Fibroblast of gingiva (primary cell): Measurements from ENCODE around the gene ZNRF1.
A peak's percentile ranks its signal among the peaks of the same experiment; 100 is the strongest.
"Not testable (repeated sequence)": the region's sequence is repeated elsewhere in the genome, so short reads cannot be mapped to it uniquely, and the experiment has no call there.

Source experiments
- DNase-seq: peaks from one replicate; pipeline ENCODE4 v3.0.0-alpha.2; 2011; ENCODE audit warnings: low read depth

The ZNRF1 gene

DNA sequence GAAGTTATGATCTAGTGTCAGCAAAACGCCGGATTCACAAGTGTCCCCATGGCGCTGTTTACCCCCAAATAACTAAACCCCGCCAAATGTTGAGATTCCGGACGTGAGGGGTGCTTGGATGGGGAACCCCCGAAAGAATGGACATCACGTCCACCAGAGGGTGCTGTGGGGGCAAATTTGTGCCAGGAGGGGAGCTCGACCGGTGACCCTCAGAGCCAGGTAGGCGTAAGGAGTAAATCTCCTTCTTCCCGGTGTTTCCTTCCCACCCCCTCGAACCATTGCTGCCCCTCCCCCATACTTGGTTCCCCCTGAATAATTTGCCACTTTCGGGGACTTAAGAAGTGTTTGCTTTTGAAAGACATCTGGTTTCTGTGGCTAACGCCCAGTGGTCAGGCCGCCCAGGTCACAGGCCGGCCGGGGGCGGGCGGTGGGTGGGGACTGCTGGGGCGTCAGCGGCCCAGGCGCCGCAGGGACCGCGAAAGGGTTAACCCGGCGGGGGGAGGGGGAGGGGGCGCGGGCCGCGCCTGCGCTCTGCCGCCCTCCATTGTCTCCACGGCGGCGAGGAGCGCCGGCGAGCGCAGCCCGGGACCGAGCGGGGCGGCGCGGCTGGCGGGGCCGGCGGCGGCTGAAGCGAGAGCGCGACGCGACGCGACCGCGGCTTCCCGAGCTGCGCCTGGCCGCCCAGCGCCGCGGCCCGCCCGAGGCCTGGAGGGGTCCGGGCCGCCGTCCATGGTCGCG, at the start of gene ZNRF1:
TSS of gene ZNRF1 (plus strand) at position 544 of the 738 bp plus-strand sequence. CDS start 648 bp downstream, outside the sequence.
- DNase-seq, result peak; percentile 77

DNA sequence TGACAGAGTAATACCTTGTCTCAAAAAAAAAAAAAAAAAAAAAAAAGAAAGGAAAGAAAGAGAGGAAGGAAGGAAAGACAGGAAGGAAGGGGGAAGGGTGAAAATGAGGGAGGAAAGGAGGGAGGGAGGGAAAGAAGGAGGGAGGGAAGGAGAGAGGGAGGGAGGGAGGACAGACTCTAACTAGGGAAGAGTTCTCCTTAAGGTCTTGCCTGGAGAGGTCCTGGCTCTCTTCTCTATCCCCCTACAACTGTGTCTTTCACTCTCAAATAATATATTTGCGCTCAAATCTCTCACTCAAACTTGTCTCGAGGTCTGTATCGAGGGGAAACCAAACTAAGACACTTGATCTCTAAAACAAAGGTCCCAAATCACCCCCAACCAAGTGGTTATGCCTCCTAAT, 49.5 kb upstream of the ZNRF1 start:
- no peak for DNase-seq

DNA sequence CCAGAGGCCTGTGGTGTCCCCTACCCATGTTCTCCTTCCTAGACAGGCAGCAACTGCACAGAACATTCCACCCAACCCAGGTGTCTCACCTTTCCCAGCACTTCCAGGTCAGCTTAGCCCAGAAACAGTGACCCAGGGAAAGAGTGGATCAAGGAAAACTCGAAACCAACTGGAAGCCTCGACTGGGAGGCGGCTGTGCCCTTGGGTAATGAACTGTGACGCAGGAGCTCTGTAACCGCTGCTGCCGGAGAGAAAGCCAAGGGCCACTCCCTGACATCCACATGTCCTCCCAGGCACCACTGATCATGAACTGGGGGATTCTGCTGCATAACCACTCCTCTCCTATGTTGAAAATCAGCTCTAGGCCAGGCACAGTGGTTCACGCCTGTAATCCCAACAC, 48.3 kb upstream of the ZNRF1 start:
- DNase-seq, result no peak

DNA sequence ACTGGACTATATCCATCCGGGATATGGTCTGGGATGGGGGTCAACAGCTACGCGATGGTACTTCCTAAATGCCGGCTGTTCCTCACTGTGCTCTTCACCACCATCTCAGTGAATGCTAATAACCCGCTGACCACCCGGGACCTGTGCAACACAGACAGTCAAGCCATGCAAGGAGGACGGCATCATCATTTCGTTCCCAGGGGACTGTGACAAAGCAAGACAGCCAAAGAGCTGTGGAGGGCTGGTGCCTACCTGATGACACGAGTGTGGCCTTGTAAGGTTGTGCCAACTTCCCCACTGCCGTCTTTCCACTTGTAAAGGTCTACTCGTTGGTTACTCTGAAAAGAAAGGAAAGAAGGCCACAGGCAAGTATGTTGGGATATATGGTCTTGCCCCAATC, 47.6 kb upstream of the ZNRF1 start:
- no peak for DNase-seq

DNA sequence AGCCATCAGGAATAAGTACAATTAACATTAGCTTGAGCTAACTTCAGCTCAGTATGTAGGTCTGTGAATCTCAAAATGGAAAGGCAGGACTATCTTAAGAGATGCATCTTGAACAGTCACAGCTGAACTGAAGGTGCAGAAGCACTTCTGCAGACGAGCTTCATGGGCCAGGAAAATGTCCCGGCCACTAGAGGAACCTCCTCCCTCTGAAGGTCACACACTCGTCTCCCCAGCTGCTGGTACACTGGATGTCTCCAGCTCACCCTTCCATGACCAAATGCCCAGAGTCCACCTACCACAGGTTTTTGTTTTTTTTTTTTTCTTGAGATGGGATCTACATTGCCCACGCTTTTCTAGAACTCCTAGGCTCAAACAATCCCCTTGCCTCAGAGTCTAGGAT, 47.1 kb upstream of the ZNRF1 start:
- no peak for DNase-seq

DNA sequence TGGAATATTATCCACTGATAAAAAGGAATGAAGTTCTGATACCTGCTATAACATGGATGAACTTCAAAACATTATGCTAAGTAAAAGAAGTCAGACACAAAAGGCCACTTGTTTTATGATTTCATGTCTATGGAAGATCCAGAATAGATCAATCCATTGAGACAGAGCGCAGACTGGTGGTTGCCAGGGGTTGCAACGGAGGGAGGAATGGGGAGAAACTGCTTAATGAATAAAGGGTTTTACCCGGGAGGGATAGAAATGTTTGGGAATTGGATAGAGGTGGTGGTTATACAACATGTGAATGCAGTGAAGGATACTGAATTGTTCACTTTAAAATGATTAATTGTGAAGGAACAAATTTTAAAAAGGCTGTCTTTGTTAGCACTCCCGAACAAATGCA, 44.1 kb upstream of the ZNRF1 start:
- DNase-seq, result no peak

DNA sequence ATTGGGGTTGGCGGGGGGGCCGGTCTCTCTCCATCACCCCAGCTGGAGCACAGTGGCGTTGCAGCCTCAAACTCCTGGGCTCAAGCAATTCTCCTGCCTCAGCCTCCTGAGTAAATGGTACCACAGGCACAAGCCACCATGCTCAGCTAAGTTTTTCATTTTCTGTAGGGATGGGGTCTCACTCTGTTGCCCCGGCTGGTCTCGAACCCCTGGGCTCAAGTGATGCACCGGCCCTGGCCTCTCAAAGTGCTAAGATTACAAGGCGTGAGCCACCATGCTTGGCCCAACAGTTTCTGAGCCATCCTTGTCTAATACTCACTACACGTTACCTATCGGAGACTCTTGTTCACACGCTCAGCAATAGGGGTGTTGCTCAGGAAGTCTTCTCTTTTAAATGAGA, 25.5 kb upstream of the ZNRF1 start:
- no peak for DNase-seq

DNA sequence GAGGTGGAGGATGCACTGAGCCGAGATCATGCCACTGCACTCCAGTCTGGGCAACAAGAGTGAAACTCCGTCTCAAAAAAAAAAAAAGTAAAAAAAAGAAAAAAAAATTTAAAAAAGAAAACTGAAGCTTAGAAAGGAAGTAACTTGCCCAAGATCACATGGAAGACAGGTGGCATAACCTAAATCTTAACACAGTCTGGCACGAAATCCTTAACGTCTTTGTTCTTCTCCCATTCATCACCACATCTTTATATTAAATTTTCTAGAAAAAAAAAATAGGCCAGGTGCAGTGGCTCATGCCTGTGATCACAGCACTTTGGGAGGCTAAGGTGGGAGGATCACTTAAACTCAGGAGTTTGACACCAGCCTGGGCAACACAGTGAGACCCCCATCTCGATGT, 23.2 kb upstream of the ZNRF1 start:
- no peak for DNase-seq

DNA sequence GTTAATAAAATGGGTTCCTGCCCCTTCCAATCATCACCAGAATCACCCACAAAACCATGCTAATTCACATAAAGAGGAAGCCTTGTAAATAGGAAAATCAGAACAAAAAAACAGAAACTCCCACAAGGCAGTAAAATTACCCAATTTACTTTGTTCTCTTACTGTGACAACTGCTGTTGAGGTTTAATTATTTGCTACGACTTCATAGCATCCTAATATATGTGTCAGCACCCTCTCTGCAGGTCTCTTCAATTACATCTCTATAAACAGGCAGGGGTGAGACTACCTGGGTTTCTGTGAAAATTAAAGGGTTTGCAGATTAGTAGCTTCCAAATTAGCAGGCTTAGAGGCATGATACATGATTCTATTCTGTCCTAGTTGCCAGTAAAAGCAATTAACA, 16.6 kb upstream of the ZNRF1 start:
- no peak for DNase-seq

DNA sequence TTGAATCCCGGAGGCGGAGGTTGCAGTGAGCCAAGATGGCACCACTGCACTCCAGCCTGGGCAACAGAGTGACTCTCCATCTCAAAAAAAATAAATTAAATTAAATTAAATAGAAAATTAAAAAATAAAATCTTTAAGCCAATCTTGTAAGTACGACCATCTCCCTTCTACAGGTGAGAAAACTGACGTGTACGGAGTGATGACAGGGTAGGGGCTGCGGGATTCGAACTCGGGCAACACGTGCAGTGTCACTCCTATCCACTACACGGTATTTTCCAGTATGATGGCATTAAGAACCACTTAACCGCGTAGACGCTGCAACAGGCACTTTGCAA, 14.7 kb upstream of the ZNRF1 start:
- DNase-seq, result no peak

DNA sequence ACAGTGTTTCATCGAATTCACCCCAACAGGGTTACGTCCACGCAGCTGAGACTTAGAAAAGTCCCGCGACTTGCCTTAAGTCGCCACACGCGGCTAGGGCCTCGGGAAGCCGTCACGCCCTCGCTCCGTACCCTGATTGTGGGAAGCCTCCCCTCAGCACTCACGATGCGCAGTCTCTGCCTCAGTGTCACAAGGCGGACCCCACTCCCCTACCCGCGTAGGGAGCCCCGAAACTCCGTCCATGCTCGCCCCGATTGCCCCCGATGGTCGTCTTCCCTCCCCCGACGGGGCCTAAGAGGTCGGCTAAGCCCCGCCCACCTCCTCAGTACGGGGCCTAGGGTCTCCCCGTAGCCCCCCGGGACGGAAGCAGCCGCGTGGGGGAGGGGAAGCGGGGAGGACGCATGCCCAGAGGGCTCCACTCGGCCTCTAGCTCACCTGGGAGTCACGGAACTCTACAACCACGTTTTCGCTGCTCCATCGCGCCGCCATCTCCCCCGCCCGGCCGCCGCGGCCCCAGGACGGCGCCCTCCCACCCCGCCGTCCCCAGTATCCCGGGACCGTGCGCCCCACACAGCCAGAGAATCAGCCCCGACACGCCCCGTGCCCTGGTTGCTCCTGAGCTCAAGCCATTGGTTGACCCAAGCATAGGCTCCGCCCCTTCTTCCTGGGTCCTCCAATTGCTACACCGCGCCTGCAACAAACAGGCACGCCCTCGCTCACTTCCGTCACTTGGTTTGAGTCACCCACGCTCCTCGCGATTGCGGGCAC, 14.1 kb upstream of the ZNRF1 start, which contains the start of gene WDR59:
TSS of gene WDR59 (minus strand) at position 595 of the 768 bp plus-strand sequence. CDS start at position 489, 106 bp downstream.
- DNase-seq, result peak; percentile 98

DNA sequence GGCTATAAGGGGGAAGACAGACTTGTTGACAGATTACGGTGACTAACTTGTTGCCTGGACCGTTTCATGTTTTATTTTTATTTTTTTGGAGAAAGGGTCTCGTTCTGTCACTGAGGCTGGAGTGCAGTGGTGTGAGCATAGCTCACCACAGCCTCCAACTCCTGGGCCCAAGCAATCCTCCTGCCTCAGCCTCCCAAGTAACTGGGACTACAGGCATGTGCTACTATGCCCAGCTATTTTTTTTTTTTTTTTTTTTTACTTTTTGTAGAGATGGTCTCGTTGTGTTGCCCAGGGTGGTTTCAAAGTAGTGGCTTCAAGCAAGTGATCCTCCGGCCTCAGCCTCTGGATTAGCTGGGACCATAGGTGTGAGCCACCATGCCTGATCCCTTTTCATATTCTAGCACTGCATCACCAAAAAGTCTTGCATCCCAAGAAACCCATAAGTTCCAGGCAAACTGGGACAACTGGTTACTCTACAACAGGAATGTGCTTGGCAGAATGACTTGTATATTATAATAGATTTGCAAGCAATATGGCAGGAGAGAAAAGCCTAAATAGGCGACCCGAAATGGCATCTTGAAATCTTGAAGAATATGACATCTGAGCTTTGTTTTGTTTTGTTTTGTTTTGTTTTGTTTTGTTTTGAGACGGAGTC, 11.7 kb upstream of the ZNRF1 start:
- DNase-seq, result no peak

DNA sequence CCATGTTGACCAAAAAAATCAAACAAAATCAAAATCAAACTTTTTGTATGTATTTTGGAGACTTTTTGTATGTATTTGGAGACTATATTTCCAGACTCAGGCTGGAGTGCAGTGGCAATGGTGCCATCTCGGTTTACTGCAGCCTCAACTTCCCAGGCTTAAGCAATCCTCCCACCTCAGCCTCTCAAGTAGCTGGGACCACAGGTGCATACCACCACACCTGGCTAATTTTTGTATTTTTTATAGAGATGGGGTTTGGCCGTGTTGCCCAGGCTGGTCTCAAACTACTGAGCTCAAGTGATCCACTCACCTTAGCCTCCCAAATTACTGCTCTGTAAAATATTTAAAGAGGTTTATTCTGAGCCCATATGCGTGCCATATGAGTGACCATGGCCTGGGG, 9.0 kb upstream of the ZNRF1 start:
- not testable (repeated sequence) for DNase-seq

DNA sequence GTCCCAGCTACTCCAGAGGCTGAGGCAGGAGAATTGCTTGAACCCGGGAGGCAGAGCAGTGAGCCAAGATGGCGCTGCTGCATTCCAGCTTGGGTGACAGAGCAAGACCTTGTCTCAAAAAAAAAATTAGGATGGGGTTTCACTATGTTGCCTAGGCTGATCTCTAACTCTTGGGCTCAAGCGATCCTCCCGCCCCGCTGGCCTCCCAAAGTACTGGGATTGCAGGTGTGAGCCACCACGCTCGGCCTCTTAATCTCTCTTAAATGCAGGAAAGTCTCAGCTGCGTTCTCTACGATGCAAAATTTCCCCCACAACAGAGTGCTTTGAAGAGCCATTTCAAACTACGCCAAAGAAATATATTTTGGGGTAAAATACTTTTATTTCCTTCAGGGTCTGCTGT, 8.0 kb upstream of the ZNRF1 start:
- DNase-seq, result no peak

DNA sequence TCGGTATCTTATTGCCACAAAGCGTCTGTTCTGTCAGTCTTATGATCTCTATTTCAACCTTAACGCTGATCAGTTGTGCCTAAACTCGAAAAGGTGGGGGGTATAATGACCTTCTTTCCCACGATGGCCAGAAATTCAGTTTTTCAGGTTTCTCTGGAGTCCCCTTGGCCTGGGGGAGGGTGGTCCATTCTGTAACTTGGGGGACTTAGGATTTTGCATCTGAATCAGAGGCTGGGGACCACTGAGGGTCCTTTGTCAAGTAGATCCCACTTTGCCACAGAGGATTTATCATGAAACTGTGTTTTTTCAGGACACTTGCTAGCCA, 7.6 kb upstream of the ZNRF1 start:
- no peak for DNase-seq

DNA sequence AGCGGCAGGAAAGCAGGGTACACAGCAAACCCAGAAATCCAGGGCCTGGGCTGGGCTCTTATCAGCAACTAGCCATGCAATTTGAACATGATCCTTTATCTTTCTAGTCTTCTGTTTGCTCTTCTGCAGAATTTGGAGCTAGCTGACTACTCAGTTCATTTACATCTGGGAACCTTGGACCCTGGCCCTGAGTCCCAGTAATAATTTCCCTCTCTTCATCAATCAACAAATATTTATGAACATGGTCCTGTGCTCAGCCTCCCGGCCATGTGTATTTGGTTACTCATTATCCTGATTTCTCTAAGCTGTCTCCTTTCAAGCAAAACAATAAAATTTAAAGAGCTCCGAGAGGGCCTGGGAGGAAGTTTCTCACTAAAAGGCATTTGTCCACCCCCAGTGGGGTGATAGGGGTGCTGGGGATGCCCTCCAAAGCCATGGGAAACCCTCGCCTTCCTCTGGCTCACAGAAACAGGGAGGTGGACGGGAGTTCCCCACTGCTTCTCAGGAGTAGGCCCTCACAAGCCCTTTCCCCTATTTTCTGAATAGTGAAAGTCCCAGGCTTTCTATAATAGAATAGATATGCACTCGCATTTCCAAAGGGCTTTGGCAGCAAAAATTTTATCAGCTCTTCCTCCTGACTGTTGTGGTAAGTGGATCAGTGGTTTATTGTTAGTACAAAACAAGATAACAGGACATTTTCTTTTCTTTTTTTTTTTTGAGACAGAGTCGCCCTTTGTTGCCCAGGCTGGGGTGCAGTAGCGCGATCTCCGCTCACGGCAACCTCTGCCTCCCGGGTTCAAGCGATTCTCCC, 7.0 kb upstream of the ZNRF1 start:
- DNase-seq, result no peak

DNA sequence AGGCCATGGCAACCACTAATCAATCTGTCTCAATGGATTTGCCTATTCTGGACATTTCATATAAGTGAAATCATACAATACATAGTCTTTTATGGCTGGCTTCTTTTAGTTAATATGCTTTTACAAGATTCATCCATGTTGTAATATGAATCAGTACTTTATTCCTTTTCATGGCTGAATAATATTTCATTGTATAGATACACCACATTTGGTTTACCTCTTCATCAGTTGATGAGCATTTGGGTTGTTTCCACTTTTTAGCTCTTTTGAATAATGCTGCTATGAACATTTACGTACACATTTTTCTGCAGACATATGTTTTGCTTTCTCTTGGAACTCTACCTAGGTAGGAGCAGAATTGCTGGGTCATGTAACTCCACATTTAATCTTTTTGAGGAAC, 2.8 kb upstream of the ZNRF1 start:
- DNase-seq, result no peak

DNA sequence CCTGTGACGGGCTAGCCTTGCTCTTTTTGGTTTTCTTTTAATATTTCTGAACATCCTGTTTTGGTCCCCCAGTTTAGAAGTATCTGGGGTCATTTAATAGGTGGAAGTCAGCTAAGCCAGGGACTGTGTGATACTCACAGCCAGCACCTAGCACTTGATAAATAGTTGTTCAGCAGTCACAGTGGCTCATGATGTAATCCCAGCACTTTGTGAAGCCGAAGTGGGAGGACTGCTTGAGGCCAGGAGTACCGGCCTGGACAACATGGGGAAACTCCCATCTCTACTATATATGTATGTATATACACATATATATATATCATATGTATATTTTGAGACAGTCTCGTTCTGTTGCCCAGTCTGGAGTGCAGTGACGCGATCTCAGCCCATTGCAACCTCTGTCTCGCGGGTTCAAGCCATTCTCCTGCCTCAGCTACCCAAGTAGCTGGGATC, 1.8 kb upstream of the ZNRF1 start:
- no peak for DNase-seq

DNA sequence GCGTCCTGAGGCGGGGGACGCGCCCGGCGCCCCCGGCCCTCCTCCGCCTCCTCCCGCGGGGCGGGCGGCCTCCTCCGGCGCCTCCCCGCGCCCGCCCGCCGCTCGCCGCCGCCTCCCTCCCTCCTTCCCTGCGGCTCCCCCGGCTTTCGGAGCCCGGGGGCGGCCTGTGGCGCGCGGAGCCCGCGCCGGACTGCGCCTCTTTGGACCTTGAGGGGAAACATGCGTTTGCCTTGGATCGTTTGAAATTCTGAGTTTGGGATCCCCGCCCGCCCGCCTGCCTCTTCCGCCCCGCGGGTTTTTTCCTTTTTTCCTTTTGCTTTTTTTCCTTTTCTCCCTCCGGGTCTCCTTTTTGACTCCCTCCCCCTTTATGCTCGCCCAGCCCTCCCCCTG, 390 bp downstream of the ZNRF1 start:
- DNase-seq, result no peak

DNA sequence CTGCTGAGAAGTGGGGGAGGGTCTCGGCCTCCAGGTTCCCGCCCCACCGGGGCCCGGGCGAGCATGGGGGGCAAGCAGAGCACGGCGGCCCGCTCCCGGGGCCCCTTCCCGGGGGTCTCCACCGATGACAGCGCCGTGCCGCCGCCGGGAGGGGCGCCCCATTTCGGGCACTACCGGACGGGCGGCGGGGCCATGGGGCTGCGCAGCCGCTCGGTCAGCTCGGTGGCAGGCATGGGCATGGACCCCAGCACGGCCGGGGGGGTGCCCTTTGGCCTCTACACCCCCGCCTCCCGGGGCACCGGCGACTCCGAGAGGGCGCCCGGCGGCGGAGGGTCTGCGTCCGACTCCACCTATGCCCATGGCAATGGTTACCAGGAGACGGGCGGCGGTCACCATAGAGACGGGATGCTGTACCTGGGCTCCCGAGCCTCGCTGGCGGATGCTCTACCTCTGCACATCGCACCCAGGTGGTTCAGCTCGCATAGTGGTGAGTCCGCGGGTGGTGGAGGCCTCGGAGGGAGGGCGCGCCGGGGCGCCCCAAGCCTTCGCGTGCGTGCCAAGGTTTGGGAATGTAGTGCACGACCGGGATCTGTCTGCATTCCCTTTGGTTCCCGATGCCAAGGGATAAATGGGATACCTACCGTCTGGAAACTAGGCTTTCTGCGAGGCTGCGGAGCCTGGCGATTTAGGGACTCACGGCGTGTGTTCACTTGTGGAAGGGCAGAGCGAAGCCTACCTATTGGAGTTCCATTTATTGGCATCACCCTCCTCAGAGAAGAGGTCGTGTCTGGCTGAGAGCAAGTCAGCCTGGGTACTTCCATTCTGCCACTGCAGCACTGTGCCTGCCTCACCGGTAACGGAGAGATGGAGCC, 1.0 kb downstream of the ZNRF1 start:
- DNase-seq, result peak; percentile 22

DNA sequence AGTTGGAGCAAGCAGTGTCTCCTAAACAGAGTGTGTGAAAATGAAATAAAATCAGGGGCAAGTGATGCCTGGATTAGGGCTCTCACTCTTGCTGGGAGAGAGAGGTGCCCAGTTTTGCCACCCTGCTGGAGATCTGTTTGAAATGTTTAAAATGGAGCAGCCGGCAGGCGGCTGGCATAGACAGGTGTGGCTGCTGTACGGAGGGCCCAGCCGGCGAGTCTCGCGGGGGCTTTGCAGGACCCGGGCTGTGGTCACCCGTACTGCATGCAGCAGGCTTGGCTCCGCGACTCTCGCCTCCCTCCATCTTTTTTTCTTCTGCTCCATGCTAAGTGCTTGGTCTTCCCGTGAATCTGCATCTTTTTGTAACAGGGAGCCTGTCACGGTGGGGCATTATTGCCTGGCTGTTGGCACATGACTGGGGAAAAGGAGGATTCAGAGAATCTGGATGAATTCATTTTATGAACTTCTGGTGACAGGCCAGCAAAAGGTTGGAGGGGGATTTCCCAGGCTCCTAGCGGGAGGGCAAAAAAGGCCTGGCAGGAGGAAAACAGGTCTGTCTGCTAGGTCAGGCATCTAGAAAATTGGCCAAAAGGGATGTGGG, 1.8 kb downstream of the ZNRF1 start:
- no peak for DNase-seq
